ENCODE measurements around the gene TSHZ3.

Gene TSHZ3

GRCh38 chr19:31354799-31355664, 5.8 kb upstream of the TSHZ3 start:
- no peak for DNase-seq

GRCh38 chr19:31354316-31354715, 5.1 kb upstream of the TSHZ3 start:
- no peak for DNase-seq

GRCh38 chr19:31353833-31354232, 4.6 kb upstream of the TSHZ3 start:
- no peak for DNase-seq

GRCh38 chr19:31352782-31353651, 3.8 kb upstream of the TSHZ3 start:
- DNase-seq, result no peak

- DNase-seq, result no peak
These were observed 3.1 kb upstream of the TSHZ3 start for GRCh38 chr19:31352296-31352781.

GRCh38 chr19:31351855-31352195, 2.6 kb upstream of the TSHZ3 start:
- no peak for DNase-seq

- DNase-seq, result peak; percentile 58
These were observed 2.0 kb upstream of the TSHZ3 start for GRCh38 chr19:31351056-31351854.

GRCh38 chr19:31350693-31351055, 1.4 kb upstream of the TSHZ3 start:
- peak; percentile 53 for DNase-seq

GRCh38 chr19:31350033-31350692, 927 bp upstream of the TSHZ3 start:
- peak; percentile 6 for DNase-seq

GRCh38 chr19:31348481-31349159, 616 bp downstream of the TSHZ3 start:
- no peak for DNase-seq

- no peak for DNase-seq
These were observed 1.3 kb downstream of the TSHZ3 start for GRCh38 chr19:31347828-31348392.

GRCh38 chr19:31347354-31347753, 1.9 kb downstream of the TSHZ3 start:
- DNase-seq, result no peak

- DNase-seq, result no peak
These were observed 2.8 kb downstream of the TSHZ3 start for GRCh38 chr19:31346184-31347059.

GRCh38 chr19:31344403-31344802, 4.8 kb downstream of the TSHZ3 start:
- DNase-seq, result no peak

GRCh38 chr19:31342926-31343325, 6.3 kb downstream of the TSHZ3 start:
- DNase-seq, result no peak

- peak; percentile 34 for DNase-seq
These were observed 8.9 kb downstream of the TSHZ3 start for GRCh38 chr19:31340042-31341025.

GRCh38 chr19:31339411-31339810, 9.8 kb downstream of the TSHZ3 start:
- DNase-seq, result peak; percentile 67

GRCh38 chr19:31338069-31338776, 11.0 kb downstream of the TSHZ3 start:
- DNase-seq, result peak; percentile 22

Data from NCI-H226 (cell line).